ENCODE measurements around the gene OR14J1. TPM values are rescaled to one million over a fixed set of nuclear protein-coding genes. Genes with fewer than 3 reads are reported as not detected.

Gene OR14J1
- total and polyA plus RNA-seq, 4 donors: not detected

GRCh38 chr6:29332676-29333075, 31.2 kb downstream of the OR14J1 start:
- Histone ChIP-seq H3K36me3 (ENCODE audit: control insufficient read depth in 4 of 4, insufficient read depth in 3 of 4, low read depth in 1 of 4, low read length in 3 of 4) (no peaks in the 10 kb centered on the region), H3K27ac (ENCODE audit: low read depth in 1 of 2, low read length in 2 of 2) (no peak overlapping the region), H3K4me1 (ENCODE audit: control insufficient read depth in 4 of 4, insufficient read depth in 4 of 4, low read length in 3 of 4) (no peaks in the 10 kb centered on the region), H3K9me3 (ENCODE audit: control insufficient read depth in 4 of 4, low read length in 3 of 4) (no peaks in the 10 kb centered on the region), H3K4me3 (ENCODE audit: low read depth in 1 of 3, low read length in 3 of 3) (no peak overlapping the region), H3K27me3 (ENCODE audit: control insufficient read depth in 4 of 4, insufficient read depth in 4 of 4, low read length in 3 of 4) (peaks cover 0 to 2% (median 0%) of the 10 kb centered on the region in 4 donors), H3K9ac (ENCODE audit: low read depth in 1 of 2, low read length in 2 of 2) (no peak overlapping the region)
- TF ChIP-seq YY1 (IDR thresholded peaks at IDR 0.05) (no peak), MAX (IDR thresholded peaks at IDR 0.05) (no peak), FOXA2 (IDR thresholded peaks at IDR 0.05) (no peak), JUND (IDR thresholded peaks at IDR 0.05) (no peak), HNF4G (IDR thresholded peaks at IDR 0.05) (no peak), SP1 (IDR thresholded peaks at IDR 0.05) (no peak), NR2F2 (IDR thresholded peaks at IDR 0.05) (no peak), EGR1 (IDR thresholded peaks at IDR 0.05; ENCODE audit: low read depth in 2 of 2) (no peak), TAF1 (conservative IDR thresholded peaks at IDR 0.05) (no peak), REST (IDR thresholded peaks at IDR 0.05) (no peak), RXRA (IDR thresholded peaks at IDR 0.05) (no peak), FOXA1 (IDR thresholded peaks at IDR 0.05) (no peak), HNF4A (conservative IDR thresholded peaks at IDR 0.05) (no peak), RAD21 (IDR thresholded peaks at IDR 0.05) (no peak)
- no peak for DNase-seq (ENCODE audit: low spot score)

DNA sequence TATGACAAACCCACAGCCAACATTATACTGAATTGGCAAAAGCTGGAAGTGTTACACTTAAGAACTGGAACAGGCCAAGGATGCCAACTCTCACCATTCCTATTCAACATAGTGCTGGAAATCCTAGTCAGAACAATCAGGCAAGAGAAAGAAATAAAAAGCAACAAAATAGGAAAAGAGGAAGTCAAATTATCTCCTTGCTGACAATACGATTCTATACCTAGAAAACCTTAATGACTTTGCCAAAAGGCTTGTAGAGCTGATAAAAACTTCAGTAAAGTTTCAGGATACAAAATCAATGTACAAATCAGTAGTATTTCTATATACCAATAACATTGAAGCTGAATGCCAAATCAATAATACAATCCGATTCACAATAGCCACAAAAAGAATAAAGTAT, 34.8 kb downstream of the OR14J1 start:
- Histone ChIP-seq H3K9ac (ENCODE audit: low read depth in 1 of 2, low read length in 2 of 2) (no peak overlapping the region), H3K4me3 (ENCODE audit: low read depth in 1 of 3, low read length in 3 of 3) (no peak overlapping the region), H3K9me3 (ENCODE audit: control insufficient read depth in 4 of 4, low read length in 3 of 4) (no peaks in the 10 kb centered on the region), H3K27ac (ENCODE audit: low read depth in 1 of 2, low read length in 2 of 2) (no peak overlapping the region), H3K27me3 (ENCODE audit: control insufficient read depth in 4 of 4, insufficient read depth in 4 of 4, low read length in 3 of 4) (no peaks in the 10 kb centered on the region), H3K4me1 (ENCODE audit: control insufficient read depth in 4 of 4, insufficient read depth in 4 of 4, low read length in 3 of 4) (no peaks in the 10 kb centered on the region), H3K36me3 (ENCODE audit: control insufficient read depth in 4 of 4, insufficient read depth in 3 of 4, low read depth in 1 of 4, low read length in 3 of 4) (no peaks in the 10 kb centered on the region)
- 68% methylated on average over 2 of the region's 2 CpGs for WGBS
- no peak for DNase-seq (ENCODE audit: low spot score)
- TF ChIP-seq FOXA2 (IDR thresholded peaks at IDR 0.05) (no peak), GABPA (IDR thresholded peaks at IDR 0.05 in 1 of 2, conservative IDR thresholded peaks at IDR 0.05 in 1 of 2) (no peak), EGR1 (IDR thresholded peaks at IDR 0.05; ENCODE audit: low read depth in 2 of 2) (no peak), RXRA (IDR thresholded peaks at IDR 0.05) (no peak), JUND (IDR thresholded peaks at IDR 0.05) (no peak), YY1 (IDR thresholded peaks at IDR 0.05) (no peak), REST (IDR thresholded peaks at IDR 0.05) (no peak), RAD21 (IDR thresholded peaks at IDR 0.05) (no peak), CTCF (IDR thresholded peaks at IDR 0.05; ENCODE audit: low read depth, low read length, missing input control) (no peak), SP1 (IDR thresholded peaks at IDR 0.05) (no peak), TAF1 (conservative IDR thresholded peaks at IDR 0.05) (no peak), HNF4A (conservative IDR thresholded peaks at IDR 0.05) (no peak), HNF4G (IDR thresholded peaks at IDR 0.05) (no peak), FOXA1 (IDR thresholded peaks at IDR 0.05) (no peak), MAX (IDR thresholded peaks at IDR 0.05) (no peak), NR2F2 (IDR thresholded peaks at IDR 0.05) (no peak)
- TF ChIP-seq, protein P1, sequence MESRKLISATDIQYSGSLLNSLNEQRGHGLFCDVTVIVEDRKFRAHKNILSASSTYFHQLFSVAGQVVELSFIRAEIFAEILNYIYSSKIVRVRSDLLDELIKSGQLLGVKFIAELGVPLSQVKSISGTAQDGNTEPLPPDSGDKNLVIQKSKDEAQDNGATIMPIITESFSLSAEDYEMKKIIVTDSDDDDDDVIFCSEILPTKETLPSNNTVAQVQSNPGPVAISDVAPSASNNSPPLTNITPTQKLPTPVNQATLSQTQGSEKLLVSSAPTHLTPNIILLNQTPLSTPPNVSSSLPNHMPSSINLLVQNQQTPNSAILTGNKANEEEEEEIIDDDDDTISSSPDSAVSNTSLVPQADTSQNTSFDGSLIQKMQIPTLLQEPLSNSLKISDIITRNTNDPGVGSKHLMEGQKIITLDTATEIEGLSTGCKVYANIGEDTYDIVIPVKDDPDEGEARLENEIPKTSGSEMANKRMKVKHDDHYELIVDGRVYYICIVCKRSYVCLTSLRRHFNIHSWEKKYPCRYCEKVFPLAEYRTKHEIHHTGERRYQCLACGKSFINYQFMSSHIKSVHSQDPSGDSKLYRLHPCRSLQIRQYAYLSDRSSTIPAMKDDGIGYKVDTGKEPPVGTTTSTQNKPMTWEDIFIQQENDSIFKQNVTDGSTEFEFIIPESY (IDR thresholded peaks at IDR 0.05): no peak
- TF ChIP-seq, protein P2, sequence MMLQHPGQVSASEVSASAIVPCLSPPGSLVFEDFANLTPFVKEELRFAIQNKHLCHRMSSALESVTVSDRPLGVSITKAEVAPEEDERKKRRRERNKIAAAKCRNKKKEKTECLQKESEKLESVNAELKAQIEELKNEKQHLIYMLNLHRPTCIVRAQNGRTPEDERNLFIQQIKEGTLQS (IDR thresholded peaks at IDR 0.05): no peak
